Kidney tubule cell (primary cell): ENCODE measurements around the gene GFOD1.
A peak's percentile ranks its signal among the peaks of the same experiment; 100 is the strongest.

ENCODE experiments used
- DNase-seq: peaks from one replicate; pipeline ENCODE4 v3.0.0-alpha.2; 2018; ENCODE audit warnings: low spot score

Gene GFOD1, protein sequence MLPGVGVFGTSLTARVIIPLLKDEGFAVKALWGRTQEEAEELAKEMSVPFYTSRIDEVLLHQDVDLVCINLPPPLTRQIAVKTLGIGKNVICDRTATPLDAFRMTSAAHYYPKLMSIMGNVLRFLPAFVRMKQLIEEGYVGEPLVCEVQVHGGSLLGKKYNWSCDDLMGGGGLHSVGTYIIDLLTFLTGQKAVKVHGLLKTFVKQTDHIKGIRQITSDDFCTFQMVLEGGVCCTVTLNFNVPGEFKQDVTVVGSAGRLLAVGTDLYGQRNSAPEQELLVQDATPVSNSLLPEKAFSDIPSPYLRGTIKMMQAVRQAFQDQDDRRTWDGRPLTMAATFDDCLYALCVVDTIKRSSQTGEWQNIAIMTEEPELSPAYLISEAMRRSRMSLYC

DNA sequence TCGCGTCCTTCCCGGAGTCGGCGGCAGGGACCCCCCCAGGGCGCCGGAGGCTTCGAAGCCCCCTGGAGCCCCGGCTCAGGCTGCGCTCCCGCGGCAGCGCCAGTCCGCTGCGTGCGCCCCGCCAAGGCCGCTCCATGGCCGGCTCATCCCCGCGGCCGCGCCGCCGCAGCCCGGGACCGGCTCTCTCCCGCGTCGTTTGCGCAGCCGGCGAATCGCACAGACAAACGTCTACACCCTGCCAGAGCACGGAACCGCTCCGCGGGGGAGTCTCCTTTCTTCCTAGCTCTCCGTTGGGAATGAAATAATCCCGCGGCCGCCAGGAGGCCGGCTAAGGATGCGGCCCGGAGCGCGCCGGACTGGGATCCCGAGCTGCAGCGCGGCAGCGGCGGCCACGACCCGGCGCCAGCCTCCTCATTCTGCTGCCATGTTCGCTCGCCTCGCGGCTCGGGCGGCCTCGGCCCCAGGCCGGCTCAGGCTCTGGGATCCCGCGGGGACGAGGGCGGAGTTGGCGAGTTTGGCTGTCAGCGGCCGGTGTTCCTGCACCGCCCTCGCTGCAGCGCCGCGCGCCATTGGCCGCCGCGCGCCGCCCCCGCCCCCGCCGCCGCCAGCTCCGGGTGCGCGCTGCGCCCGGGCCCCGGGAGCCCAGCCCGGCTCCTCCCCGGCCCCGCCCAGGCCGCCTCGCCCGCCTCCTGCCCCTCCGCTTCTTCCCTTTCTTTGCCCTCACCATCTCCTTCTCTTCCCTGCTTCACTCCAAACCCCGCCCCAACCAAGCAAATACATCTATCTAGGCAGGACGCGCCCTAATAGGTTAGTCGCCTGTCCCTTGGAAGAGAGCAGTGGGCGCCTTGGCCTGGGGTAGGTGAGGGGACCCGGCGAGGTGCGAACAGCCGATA lies at the start of gene GFOD1:
GFOD1 (minus strand) TSS at position 479 of the 893 bp plus-strand sequence. CDS start 710 bp downstream, outside the sequence.
- peak; percentile 90 for DNase-seq

GRCh38 chr6:13536796-13537526 lies 49.6 kb upstream of the GFOD1 start:
- DNase-seq: no peak

DNA sequence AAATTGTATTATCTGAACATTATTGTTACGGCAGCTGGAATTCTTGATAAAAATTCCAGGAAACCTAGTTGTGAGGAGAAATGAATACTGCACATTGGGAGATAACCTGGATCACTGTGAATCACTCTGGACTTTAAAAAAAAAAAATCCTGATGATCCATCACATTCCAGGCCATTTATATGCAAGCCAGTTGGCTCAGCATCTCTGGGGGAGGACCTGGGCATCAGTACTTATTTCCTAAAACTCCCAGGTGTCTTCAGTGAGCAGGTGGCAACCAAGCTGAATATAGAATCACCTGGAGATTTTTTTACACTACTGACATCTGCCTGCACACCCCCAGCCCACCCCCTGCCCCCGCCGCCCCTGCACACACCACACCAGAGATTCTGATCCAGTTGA lies 47.9 kb upstream of the GFOD1 start:
- no peak for DNase-seq

GRCh38 chr6:13534536-13534935 lies 47.1 kb upstream of the GFOD1 start:
- DNase-seq: no peak

DNA sequence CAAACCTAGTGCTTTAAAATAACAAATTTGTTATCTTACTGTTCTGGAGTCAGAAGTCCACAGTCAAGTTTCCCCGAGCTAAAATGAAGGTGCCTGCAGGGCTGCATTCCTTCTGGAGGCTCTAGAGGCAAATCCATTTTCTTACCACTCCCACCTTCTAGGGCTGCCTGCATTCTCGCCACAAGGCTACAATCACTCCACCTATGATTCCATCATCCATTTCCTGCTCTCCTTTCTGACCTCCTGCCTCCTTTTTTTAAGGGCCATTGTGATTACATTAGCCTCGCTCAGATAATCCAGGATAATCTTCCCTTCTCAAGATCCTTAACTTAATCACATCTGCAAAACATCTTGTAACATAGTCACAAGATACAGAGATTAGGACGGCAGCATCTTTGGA lies 44.6 kb upstream of the GFOD1 start:
- DNase-seq: no peak

- no peak for DNase-seq
Observed at GRCh38 chr6:13528777-13529343, 41.5 kb upstream of the GFOD1 start.

DNA sequence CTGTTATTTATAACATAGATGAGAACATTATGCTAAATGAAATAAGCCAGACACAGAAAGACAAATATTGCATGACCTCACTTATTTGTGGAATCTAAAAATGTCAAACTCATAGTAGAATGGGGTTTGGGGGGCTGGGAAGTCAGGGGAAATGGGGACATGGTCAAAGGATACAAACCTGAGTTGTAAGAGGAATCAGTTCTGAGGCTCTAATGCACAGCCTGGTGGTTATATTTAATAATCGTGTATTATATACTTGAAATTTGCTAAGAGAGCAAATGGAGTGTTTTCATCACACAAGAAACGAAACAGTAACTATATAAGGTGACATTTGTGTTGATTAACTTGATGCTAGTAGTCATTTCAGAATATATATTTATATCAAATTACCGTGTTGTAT lies 40.8 kb upstream of the GFOD1 start:
- no peak for DNase-seq

DNA sequence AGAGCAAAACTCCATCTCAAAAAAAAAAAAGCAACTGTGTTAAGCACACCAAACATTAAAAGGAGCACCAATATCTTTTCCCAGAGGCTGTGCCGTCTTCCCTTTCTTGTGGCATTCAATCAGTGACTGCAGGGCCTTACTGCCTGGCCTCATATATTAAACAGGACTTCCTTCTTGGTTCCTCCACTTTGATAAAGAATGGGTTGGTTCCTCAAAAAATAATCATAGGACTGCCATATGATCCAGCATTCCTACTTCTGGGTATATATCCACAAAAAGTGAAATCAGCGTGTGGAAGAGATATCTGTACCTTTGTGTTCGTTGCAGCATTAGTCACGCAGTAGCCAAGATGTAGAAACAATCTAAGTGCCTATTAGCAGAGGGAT lies 40.3 kb upstream of the GFOD1 start:
- no peak for DNase-seq

DNA sequence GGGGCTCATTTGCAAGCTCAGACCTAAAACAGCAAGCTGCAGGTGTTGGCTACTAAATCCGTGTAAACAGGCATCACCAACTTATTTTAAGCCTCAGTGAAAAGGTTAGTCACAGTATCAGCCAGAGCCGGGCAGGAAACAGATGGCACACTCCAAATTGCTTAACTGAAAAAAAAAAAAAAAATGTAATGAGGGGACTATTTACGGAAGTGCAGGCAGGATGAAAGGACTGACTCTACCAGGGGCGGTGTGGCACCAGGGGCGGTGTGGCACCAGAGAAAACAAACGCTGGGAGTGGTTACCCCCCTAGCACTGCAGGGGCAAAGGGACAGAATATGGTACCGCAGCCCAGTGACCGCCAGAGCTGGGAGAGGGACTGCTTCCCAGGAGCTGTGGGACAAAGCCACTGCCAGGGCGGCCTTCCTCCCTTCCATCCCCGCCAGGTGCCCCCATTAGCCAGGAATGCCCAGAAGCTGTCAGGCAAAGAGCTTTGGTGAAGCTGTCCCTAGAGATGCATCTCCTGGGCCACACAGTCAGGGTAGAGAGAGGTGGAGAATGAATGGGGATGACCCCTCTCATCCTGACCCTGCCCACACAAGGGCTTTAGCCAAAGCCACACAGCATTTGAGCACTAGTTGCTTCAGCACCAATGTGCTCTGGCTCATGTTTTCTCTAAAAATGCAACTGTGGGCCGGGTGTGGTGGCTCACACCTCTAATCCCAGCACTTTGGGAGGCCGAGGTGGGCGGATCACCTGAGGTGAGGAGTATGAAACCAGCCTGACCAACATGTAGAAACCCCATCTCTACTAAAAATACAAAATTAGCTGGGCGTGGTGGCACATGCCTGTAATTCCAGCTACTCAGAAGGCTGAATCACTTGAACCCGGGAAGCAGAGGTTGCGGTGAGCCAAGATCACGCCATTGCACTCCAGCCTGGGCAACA lies 39.6 kb upstream of the GFOD1 start:
- peak; percentile 17 for DNase-seq

- no peak for DNase-seq
Observed at GRCh38 chr6:13526357-13526726, 38.9 kb upstream of the GFOD1 start.

DNA sequence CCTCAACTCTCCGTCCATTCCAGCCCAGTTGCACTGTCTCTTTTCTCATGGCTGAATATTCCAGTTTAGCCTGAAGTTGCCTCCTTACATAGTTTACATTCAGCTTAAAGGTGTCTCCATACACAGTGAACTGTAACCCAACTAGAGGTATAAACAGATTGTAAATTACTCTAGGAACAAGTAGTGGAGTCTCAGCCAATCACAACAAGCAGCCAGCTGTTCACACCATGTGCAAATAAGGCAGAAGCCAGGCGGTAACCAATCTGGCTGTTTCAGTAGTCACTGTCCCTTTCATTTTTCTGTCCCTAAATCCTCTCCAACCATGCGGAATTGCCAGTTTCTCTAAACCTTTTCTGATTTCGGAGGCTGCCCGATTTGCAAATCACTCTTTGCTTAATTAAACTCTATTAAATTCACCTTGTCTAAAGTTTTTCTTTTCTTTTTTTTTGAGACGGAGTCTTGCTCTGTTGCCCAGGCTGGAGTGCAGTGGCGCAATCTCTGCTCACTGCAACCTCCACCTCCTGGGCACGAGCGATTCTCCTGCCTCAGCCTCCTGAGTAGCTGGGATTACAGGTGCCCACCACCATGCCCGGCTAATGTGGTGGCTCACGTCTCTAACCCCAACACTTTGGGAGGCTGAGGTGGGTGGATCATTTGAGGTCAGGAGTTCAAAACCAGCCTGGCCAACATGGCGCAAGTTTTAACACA lies 37.6 kb upstream of the GFOD1 start:
- no peak for DNase-seq

GRCh38 chr6:13523826-13524622 lies 36.6 kb upstream of the GFOD1 start:
- DNase-seq: no peak

DNA sequence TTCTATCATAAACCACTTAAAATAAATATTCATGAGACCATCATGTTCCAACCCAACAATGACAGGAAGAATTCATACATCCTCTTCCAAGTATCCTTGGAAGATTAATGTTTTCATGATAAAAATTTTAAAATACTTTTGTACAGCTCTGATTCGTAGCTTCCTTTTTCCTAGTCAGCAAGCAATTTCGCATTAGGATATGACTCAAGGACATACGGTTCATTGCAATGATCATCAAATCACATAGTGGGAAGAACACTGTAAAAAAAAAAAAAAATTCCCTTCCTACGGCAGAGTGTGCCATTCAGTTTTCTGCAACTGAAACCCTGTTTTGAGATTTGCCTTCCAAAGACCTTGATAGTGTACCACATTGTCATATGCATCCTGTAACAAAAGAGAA lies 35.3 kb upstream of the GFOD1 start:
- DNase-seq: peak; percentile 26

DNA sequence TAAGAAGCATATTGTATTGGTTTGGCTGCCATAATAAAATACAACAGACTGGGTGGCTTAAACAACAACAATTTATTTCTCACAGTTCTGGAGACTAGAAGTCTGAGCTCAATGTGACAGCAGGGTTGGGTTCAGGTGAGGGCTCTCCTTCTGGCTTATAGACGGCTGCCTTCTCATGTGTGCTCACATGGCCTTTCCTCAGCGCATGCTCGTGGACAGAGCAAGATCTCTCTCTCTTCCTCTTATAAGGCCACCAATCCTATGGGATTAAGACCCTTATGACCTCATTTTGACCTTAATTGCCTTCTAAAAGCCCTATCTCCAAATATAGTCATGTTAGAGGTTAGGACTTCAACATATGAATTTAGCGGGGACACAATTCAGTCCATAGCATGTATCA lies 32.4 kb upstream of the GFOD1 start:
- no peak for DNase-seq

GRCh38 chr6:13517116-13517515 lies 29.7 kb upstream of the GFOD1 start:
- no peak for DNase-seq

- DNase-seq: no peak
Observed at GRCh38 chr6:13515912-13516311, 28.5 kb upstream of the GFOD1 start.

DNA sequence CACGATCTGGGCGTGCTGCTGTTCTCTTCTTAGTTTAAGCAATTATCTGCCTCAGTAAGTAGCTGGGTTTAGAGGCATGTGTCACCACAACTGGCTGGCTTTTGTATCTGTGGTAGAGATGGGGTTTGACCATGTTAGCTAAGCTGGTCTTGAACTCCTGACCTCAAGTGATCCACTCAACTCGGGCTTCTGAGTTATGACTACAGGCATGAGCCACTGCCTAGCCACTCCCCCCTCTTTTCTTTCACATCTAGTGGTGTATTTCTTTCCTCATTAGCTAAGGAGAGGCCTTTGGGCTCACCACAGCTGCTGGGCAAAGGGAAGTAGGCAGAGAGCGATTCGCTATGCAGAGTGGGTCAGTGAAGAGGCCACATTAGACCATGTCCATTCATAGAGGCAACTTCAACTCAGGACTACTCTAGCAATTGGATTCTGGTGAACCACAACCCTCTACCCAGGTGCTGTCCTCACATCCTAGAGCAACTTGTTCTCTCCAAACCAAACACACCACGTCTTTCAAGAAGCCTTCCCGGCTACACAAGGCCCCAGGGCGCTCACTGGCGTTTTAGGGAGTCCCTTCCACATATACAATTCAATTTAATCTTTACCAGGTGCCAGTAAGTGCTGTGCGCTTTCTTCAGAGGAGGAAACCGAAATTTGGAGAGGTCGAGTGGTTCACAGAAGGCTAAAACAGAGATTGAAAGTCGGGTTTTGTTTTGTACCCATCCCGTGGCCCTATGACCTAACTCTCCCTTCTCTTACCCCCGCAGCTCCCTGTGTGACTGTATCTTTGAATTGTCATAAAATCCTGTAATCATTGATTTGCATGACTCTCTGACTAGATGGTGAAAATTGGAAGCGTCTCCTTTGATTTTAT lies 26.5 kb upstream of the GFOD1 start:
- DNase-seq: peak; percentile 14

- DNase-seq: no peak
Observed at GRCh38 chr6:13512900-13513299, 25.5 kb upstream of the GFOD1 start.
